Measurements from ENCODE around the gene COG5.

The COG5 gene

GRCh38 chr7:107196834-107197610 lies 366.7 kb downstream of the COG5 start:
- DNase-seq (ENCODE audit: low read depth, low spot score) = no peak
- H3K27me3 ChIP-seq (ENCODE audit: insufficient read depth, insufficient read length) = no peaks in the 10 kb centered on the region
- TF ChIP-seq SUZ12 (IDR thresholded peaks at IDR 0.05; ENCODE audit: extremely low read depth, insufficient read depth, insufficient read length) = no peak
- no peak for TF ChIP-seq YY1 (IDR thresholded peaks at IDR 0.05; ENCODE audit: insufficient read depth, insufficient read length)
- TF ChIP-seq ZNF274 (IDR thresholded peaks at IDR 0.05; ENCODE audit: low read depth, low read length) = no peak
- H3K36me3 ChIP-seq (ENCODE audit: insufficient read depth, insufficient read length, low read length) = peaks cover 4% of the 10 kb centered on the region
- H3K9me3 ChIP-seq (ENCODE audit: insufficient read depth, low read length) = no peaks in the 10 kb centered on the region
- no peak overlapping the region for H3K4me3 ChIP-seq (ENCODE audit: insufficient read length, low read depth)
- H3K9ac ChIP-seq (ENCODE audit: insufficient read length, low read depth) = no peak overlapping the region
- H3K4me1 ChIP-seq (ENCODE audit: insufficient read depth, insufficient read length) = no peaks in the 10 kb centered on the region

GRCh38 chr7:107194052-107194451 lies 369.7 kb downstream of the COG5 start:
- Histone ChIP-seq H3K27me3 (ENCODE audit: insufficient read depth, insufficient read length) (no peaks in the 10 kb centered on the region), H3K9me3 (ENCODE audit: insufficient read depth, low read length) (no peaks in the 10 kb centered on the region)
- TF ChIP-seq SUZ12 (IDR thresholded peaks at IDR 0.05; ENCODE audit: extremely low read depth, insufficient read depth, insufficient read length) = no peak
- TF ChIP-seq ZNF274 (IDR thresholded peaks at IDR 0.05; ENCODE audit: low read depth, low read length) = no peak
- no peak for TF ChIP-seq YY1 (IDR thresholded peaks at IDR 0.05; ENCODE audit: insufficient read depth, insufficient read length)

GRCh38 chr7:107190090-107190489 lies 373.6 kb downstream of the COG5 start:
- Histone ChIP-seq H3K9me3 (ENCODE audit: insufficient read depth, low read length) (no peaks in the 10 kb centered on the region), H3K4me3 (ENCODE audit: insufficient read length, low read depth) (no peak overlapping the region), H3K27me3 (ENCODE audit: insufficient read depth, insufficient read length) (no peaks in the 10 kb centered on the region), H3K36me3 (ENCODE audit: insufficient read depth, insufficient read length, low read length) (peaks cover 14% of the 10 kb centered on the region), H3K9ac (ENCODE audit: insufficient read length, low read depth) (no peak overlapping the region), H3K4me1 (ENCODE audit: insufficient read depth, insufficient read length) (no peaks in the 10 kb centered on the region)
- no peak for DNase-seq (ENCODE audit: low read depth, low spot score)
- TF ChIP-seq ZNF274 (IDR thresholded peaks at IDR 0.05; ENCODE audit: low read depth, low read length) (no peak), SUZ12 (IDR thresholded peaks at IDR 0.05; ENCODE audit: extremely low read depth, insufficient read depth, insufficient read length) (no peak), YY1 (IDR thresholded peaks at IDR 0.05; ENCODE audit: insufficient read depth, insufficient read length) (no peak)

More at GRCh38 chr7:107194052-107194451, 369.7 kb downstream of the COG5 start:
- H3K4me3 ChIP-seq (ENCODE audit: insufficient read length, low read depth) = no peak overlapping the region
- peaks cover 10% of the 10 kb centered on the region for H3K36me3 ChIP-seq (ENCODE audit: insufficient read depth, insufficient read length, low read length)
- DNase-seq (ENCODE audit: low read depth, low spot score) = no peak
- no peak overlapping the region for H3K9ac ChIP-seq (ENCODE audit: insufficient read length, low read depth)
- H3K4me1 ChIP-seq (ENCODE audit: insufficient read depth, insufficient read length) = no peaks in the 10 kb centered on the region

- Histone ChIP-seq H3K9me3 (ENCODE audit: insufficient read depth, low read length) (no peaks in the 10 kb centered on the region), H3K4me3 (ENCODE audit: insufficient read length, low read depth) (no peak overlapping the region), H3K36me3 (ENCODE audit: insufficient read depth, insufficient read length, low read length) (peaks cover 14% of the 10 kb centered on the region), H3K27me3 (ENCODE audit: insufficient read depth, insufficient read length) (no peaks in the 10 kb centered on the region), H3K9ac (ENCODE audit: insufficient read length, low read depth) (no peak overlapping the region), H3K4me1 (ENCODE audit: insufficient read depth, insufficient read length) (no peaks in the 10 kb centered on the region)
- DNase-seq (ENCODE audit: low read depth, low spot score) = no peak
- TF ChIP-seq YY1 (IDR thresholded peaks at IDR 0.05; ENCODE audit: insufficient read depth, insufficient read length) = no peak
- TF ChIP-seq SUZ12 (IDR thresholded peaks at IDR 0.05; ENCODE audit: extremely low read depth, insufficient read depth, insufficient read length) = no peak
- no peak for TF ChIP-seq ZNF274 (IDR thresholded peaks at IDR 0.05; ENCODE audit: low read depth, low read length)
Measured at GRCh38 chr7:107187774-107188173, 375.9 kb downstream of the COG5 start.

- H3K4me3 ChIP-seq (ENCODE audit: insufficient read length, low read depth) = no peak overlapping the region
- H3K4me1 ChIP-seq (ENCODE audit: insufficient read depth, insufficient read length) = no peaks in the 10 kb centered on the region
- H3K9ac ChIP-seq (ENCODE audit: insufficient read length, low read depth) = no peak overlapping the region
- DNase-seq (ENCODE audit: low read depth, low spot score) = no peak
- H3K27me3 ChIP-seq (ENCODE audit: insufficient read depth, insufficient read length) = no peaks in the 10 kb centered on the region
- peaks cover 17% of the 10 kb centered on the region for H3K36me3 ChIP-seq (ENCODE audit: insufficient read depth, insufficient read length, low read length)
- H3K9me3 ChIP-seq (ENCODE audit: insufficient read depth, low read length) = no peaks in the 10 kb centered on the region
- no peak for TF ChIP-seq YY1 (IDR thresholded peaks at IDR 0.05; ENCODE audit: insufficient read depth, insufficient read length)
- no peak for TF ChIP-seq ZNF274 (IDR thresholded peaks at IDR 0.05; ENCODE audit: low read depth, low read length)
- no peak for TF ChIP-seq SUZ12 (IDR thresholded peaks at IDR 0.05; ENCODE audit: extremely low read depth, insufficient read depth, insufficient read length)
Measured at GRCh38 chr7:107186240-107186639, 377.5 kb downstream of the COG5 start.

GRCh38 chr7:107185716-107186115 lies 378.0 kb downstream of the COG5 start:
- Histone ChIP-seq H3K36me3 (ENCODE audit: insufficient read depth, insufficient read length, low read length) (peaks cover 17% of the 10 kb centered on the region), H3K9me3 (ENCODE audit: insufficient read depth, low read length) (no peaks in the 10 kb centered on the region), H3K9ac (ENCODE audit: insufficient read length, low read depth) (no peak overlapping the region), H3K27me3 (ENCODE audit: insufficient read depth, insufficient read length) (no peaks in the 10 kb centered on the region), H3K4me3 (ENCODE audit: insufficient read length, low read depth) (no peak overlapping the region), H3K4me1 (ENCODE audit: insufficient read depth, insufficient read length) (no peaks in the 10 kb centered on the region)
- DNase-seq (ENCODE audit: low read depth, low spot score) = no peak
- no peak for TF ChIP-seq SUZ12 (IDR thresholded peaks at IDR 0.05; ENCODE audit: extremely low read depth, insufficient read depth, insufficient read length)
- TF ChIP-seq YY1 (IDR thresholded peaks at IDR 0.05; ENCODE audit: insufficient read depth, insufficient read length) = no peak
- TF ChIP-seq ZNF274 (IDR thresholded peaks at IDR 0.05; ENCODE audit: low read depth, low read length) = no peak

- TF ChIP-seq ZNF274 (IDR thresholded peaks at IDR 0.05; ENCODE audit: low read depth, low read length) (no peak), YY1 (IDR thresholded peaks at IDR 0.05; ENCODE audit: insufficient read depth, insufficient read length) (no peak), SUZ12 (IDR thresholded peaks at IDR 0.05; ENCODE audit: extremely low read depth, insufficient read depth, insufficient read length) (no peak)
- Histone ChIP-seq H3K4me1 (ENCODE audit: insufficient read depth, insufficient read length) (no peaks in the 10 kb centered on the region), H3K9me3 (ENCODE audit: insufficient read depth, low read length) (no peaks in the 10 kb centered on the region), H3K9ac (ENCODE audit: insufficient read length, low read depth) (no peak overlapping the region), H3K4me3 (ENCODE audit: insufficient read length, low read depth) (no peak overlapping the region), H3K27me3 (ENCODE audit: insufficient read depth, insufficient read length) (no peaks in the 10 kb centered on the region), H3K36me3 (ENCODE audit: insufficient read depth, insufficient read length, low read length) (peaks cover 8% of the 10 kb centered on the region)
- no peak for DNase-seq (ENCODE audit: low read depth, low spot score)
Measured at GRCh38 chr7:107181172-107181571, 382.5 kb downstream of the COG5 start.

Data from NT2/D1 (cell line).